Peyer's patch (tissue), 4 donors: ENCODE data around the gene KCNJ3.

ENCODE experiments used
- POLR2A ChIP-seq, 2 donors: fragments of 450-650 bp; IDR thresholded peaks; one replicate each; pipeline ENCODE4 v1.5.1; 2017; ENCODE audit warnings: antibody characterized with exemption in 2 of 2, mild to moderate bottlenecking in 2 of 2, moderate library complexity in 2 of 2
- TF ChIP-seq, protein P1 (sequence below), 6 experiments: fragments of 450-650 bp in 4 of 6; fragments of 200-600 bp in 2 of 6; sonication (generic) in 1 of 6; IDR thresholded peaks; one replicate each; pipeline ENCODE4 v1.5.1; 2017 to 2019; ENCODE audit warnings: antibody characterized with exemption in 6 of 6, mild to moderate bottlenecking in 3 of 6, moderate library complexity in 1 of 6

DNA sequence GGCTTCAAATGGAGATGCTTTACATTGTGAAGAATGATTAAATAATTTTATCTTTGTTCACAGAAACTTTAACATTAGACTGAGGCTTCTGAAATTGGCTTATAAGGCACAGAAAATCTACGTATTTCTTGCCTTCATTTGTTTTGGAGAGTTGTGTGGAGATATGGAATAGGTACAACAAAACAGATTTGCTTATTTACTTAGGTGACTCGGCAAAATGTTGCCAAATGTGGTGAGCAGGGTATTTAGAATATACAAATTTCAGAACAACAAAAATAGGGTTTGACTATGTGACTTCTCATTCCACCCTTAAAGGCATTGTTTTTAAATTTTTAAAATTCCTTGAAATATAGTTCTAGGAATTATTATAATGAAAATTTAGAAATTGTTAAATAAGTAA lies 134.2 kb downstream of the KCNJ3 start:
- TF ChIP-seq, protein P1, sequence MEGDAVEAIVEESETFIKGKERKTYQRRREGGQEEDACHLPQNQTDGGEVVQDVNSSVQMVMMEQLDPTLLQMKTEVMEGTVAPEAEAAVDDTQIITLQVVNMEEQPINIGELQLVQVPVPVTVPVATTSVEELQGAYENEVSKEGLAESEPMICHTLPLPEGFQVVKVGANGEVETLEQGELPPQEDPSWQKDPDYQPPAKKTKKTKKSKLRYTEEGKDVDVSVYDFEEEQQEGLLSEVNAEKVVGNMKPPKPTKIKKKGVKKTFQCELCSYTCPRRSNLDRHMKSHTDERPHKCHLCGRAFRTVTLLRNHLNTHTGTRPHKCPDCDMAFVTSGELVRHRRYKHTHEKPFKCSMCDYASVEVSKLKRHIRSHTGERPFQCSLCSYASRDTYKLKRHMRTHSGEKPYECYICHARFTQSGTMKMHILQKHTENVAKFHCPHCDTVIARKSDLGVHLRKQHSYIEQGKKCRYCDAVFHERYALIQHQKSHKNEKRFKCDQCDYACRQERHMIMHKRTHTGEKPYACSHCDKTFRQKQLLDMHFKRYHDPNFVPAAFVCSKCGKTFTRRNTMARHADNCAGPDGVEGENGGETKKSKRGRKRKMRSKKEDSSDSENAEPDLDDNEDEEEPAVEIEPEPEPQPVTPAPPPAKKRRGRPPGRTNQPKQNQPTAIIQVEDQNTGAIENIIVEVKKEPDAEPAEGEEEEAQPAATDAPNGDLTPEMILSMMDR (IDR thresholded peaks at IDR 0.05) = no peak
- no peak for TF ChIP-seq POLR2A (IDR thresholded peaks at IDR 0.05)
